Effector memory CD4-positive, alpha-beta T cell (primary cell): ENCODE data around the gene GKN2.

ENCODE experiments used
- DNase-seq, 3 donors: peaks; one replicate each; pipeline ENCODE4 v3.0.0-alpha.2; 2020
- H3K27ac ChIP-seq: 2 replicates; pipeline ENCODE4 v1.7.0; 2013; ENCODE audit warnings: mild to moderate bottlenecking, low read length, moderate library complexity; ENCODE audit not compliant: insufficient read depth, poor library complexity, severe bottlenecking
- H3K27me3 ChIP-seq: replicated peaks from 2 replicates; pipeline ENCODE4 v1.7.0; 2013; ENCODE audit warnings: mild to moderate bottlenecking, low read length; ENCODE audit not compliant: insufficient read depth, control insufficient read depth, poor library complexity, severe bottlenecking
- H3K36me3 ChIP-seq: 2 replicates; pipeline ENCODE4 v1.7.0; 2013; ENCODE audit warnings: mild to moderate bottlenecking, low read length, moderate library complexity; ENCODE audit not compliant: control insufficient read depth, insufficient read depth
- H3K4me1 ChIP-seq: 2 replicates; pipeline ENCODE4 v1.7.0; 2013; ENCODE audit warnings: low read length, mild to moderate bottlenecking; ENCODE audit not compliant: control insufficient read depth, insufficient read depth, poor library complexity, severe bottlenecking
- H3K4me3 ChIP-seq: 2 replicates; pipeline ENCODE4 v1.7.0; 2013; ENCODE audit warnings: low read length, low read depth, mild to moderate bottlenecking; ENCODE audit not compliant: insufficient read depth, poor library complexity, severe bottlenecking
- H3K9me3 ChIP-seq: 2 replicates; pipeline ENCODE4 v1.7.0; 2013; ENCODE audit warnings: mild to moderate bottlenecking, low read length, moderate library complexity; ENCODE audit not compliant: control insufficient read depth

Gene GKN2

DNA sequence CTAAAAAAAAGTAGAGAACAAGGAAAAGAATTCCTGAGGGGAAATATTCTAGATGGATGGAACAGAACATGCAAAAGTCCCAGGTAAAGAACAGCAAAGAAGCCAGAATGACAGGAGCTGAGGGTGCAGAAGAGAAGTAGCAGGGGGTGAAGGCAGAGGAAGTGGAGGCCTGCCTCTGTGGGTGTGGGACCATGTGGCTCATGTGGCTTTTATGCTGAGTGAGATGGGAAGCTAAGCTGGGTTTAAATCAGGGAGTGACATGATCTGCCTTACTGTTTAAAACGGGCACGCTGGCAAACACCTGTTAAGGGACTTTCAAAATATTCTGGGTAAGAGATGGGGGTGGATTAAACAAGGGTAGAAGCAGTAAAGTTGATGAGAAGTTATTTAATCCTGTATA is 40.0 kb downstream of the GKN2 start:
- H3K9me3 ChIP-seq, result no peaks in the 10 kb centered on the region
- H3K4me3 ChIP-seq, result no peak overlapping the region
- no peak overlapping the region for H3K27ac ChIP-seq
- no peaks in the 10 kb centered on the region for H3K36me3 ChIP-seq
- DNase-seq, result no peak
- peaks cover 22% of the 10 kb centered on the region for H3K4me1 ChIP-seq
- no peaks in the 10 kb centered on the region for H3K27me3 ChIP-seq

DNA sequence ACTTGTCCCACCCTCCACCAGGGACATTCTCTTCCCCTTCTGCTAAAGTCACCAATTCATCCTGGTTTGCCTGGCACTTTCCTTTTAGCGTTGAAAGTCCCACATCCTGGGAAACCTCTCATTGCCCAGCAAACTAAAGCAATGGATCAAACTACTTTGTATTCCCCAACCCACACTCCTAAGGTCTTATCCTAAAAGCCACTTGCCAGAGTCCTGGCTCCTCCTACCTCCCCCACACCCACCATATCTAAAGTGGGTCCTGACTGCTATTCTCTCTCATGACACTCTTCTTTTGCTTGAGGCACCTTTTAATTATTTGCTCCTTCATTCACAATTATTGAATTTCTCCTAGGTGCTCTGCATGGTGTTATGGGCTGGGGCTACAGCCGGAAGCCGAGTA is 40.6 kb downstream of the GKN2 start:
- H3K4me3 ChIP-seq, result no peak overlapping the region
- H3K27ac ChIP-seq, result no peak overlapping the region
- no peaks in the 10 kb centered on the region for H3K27me3 ChIP-seq
- no peaks in the 10 kb centered on the region for H3K36me3 ChIP-seq
- H3K9me3 ChIP-seq, result no peaks in the 10 kb centered on the region
- no peak for DNase-seq
- H3K4me1 ChIP-seq, result peaks cover 24% of the 10 kb centered on the region

- no peak overlapping the region for H3K27ac ChIP-seq
- peaks cover 24% of the 10 kb centered on the region for H3K4me1 ChIP-seq
- H3K4me3 ChIP-seq, result no peak overlapping the region
- H3K9me3 ChIP-seq, result no peaks in the 10 kb centered on the region
- no peaks in the 10 kb centered on the region for H3K36me3 ChIP-seq
- no peak for DNase-seq
- no peaks in the 10 kb centered on the region for H3K27me3 ChIP-seq
These were observed 41.0 kb downstream of the GKN2 start for GRCh38 chr2:68911709-68912108.

DNA sequence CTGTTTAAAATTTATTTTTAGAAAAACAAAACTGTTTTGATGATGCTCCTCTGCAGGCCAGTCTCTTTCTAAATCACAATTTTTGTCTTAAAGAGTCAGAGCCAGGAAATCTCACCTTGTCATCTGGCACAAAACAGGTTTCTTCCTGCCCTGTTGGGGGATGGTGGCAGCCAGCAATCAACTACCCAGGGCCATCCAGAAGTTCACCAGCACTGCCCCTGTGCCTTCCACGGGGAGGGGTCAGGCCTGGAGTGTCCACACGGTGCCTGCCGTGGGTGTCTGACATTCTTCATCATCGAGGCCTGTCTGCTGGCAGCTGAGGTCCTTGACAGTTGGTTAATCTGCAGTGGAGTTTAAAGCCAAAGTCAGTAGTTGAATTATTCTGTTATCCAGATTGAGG is 41.4 kb downstream of the GKN2 start:
- Histone ChIP-seq H3K4me1 (peaks cover 24% of the 10 kb centered on the region), H3K27ac (no peak overlapping the region), H3K27me3 (no peaks in the 10 kb centered on the region), H3K4me3 (no peak overlapping the region), H3K9me3 (no peaks in the 10 kb centered on the region), H3K36me3 (no peaks in the 10 kb centered on the region)
- no peak for DNase-seq

DNA sequence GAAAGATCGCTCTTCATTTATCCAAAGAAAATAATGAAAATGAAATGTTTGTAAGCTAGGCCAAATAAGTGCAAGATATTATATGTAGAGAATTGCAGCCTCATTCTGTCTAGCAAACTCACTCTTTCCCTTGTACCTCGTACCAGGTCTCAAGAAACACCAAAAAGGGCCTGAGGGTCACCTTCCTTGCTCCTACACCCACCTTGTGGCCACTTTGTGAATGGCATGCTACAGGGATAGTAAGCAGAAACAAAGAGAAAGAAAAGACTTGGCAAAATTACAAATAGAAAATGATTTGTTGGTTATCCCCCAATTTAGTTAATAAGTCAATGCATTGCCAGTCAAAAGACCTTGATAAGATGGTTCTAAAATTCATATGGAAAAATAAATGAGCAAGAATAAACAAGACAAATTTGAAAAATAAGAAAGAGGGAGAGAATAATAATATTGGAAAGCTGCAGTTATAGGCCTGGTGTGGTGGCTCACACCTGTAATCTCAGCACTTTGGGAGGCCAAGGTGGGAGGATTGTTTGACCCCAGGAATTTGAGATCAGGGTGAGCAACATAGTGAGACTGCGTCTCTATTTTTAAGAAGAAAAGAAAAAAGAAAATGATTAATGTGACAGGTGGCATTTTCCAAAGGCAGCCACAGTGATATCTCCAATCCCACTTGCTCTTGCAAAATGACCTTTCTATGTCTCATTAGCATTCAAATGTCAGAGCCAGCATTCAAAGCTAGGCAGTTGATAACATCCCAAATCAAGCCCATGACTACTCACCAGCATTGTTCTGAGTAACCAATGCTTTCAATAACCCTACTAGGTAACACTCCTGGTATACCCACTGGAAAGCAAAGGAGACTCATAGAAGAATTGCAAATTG is 42.7 kb downstream of the GKN2 start:
- Histone ChIP-seq H3K9me3 (no peaks in the 10 kb centered on the region), H3K36me3 (no peaks in the 10 kb centered on the region), H3K27ac (no peak overlapping the region), H3K27me3 (no peaks in the 10 kb centered on the region), H3K4me3 (no peak overlapping the region), H3K4me1 (peaks cover 24% of the 10 kb centered on the region)
- DNase-seq, result peak; percentile 10 to 54 (median 20)

DNA sequence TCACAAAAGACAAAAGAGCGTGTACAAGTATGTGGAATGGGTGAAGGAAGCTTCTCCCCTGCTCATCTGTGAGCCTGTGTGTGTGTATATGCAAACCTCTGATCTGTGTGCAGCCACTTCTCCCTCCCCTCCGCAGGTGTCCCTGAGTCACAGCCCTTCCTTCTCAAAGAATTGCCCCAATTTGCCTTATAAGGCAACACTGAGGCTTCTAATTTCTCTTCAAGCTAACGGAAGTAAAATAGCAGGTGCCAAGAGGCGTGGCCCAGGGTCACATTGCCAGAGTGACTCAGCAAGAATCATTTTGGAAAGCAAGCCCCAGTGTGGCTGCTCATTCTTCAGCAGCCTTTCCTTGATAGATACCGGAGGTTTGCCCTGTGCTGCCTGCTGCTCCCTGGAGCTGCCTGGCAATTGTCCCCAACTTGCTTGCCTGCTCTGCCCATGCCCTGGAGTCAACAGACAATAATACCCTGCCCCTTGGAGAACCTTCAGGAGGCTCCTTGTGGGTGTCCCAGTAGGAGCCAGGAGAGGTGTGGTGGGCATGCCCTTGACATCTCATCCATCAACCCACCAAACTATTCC is 44.2 kb downstream of the GKN2 start:
- H3K36me3 ChIP-seq, result no peaks in the 10 kb centered on the region
- no peaks in the 10 kb centered on the region for H3K9me3 ChIP-seq
- H3K27me3 ChIP-seq, result no peaks in the 10 kb centered on the region
- peak overlapping the region; percentile 64 for H3K27ac ChIP-seq
- DNase-seq, result peak; percentile 72 to 80 (median 78)
- H3K4me1 ChIP-seq, result peaks cover 24% of the 10 kb centered on the region
- peak overlapping the region; percentile 15 for H3K4me3 ChIP-seq

GRCh38 chr2:68907920-68908253 is 44.8 kb downstream of the GKN2 start:
- no peak for DNase-seq
- H3K36me3 ChIP-seq, result no peaks in the 10 kb centered on the region
- no peaks in the 10 kb centered on the region for H3K27me3 ChIP-seq
- peaks cover 24% of the 10 kb centered on the region for H3K4me1 ChIP-seq
- H3K27ac ChIP-seq, result peak overlapping the region; percentile 64
- H3K4me3 ChIP-seq, result no peak overlapping the region
- no peaks in the 10 kb centered on the region for H3K9me3 ChIP-seq

GRCh38 chr2:68907232-68907919 is 45.3 kb downstream of the GKN2 start:
- peak in 1 of 3 donors; percentile 3 for DNase-seq
- H3K9me3 ChIP-seq, result no peaks in the 10 kb centered on the region
- H3K4me1 ChIP-seq, result peaks cover 22% of the 10 kb centered on the region
- no peaks in the 10 kb centered on the region for H3K27me3 ChIP-seq
- no peak overlapping the region for H3K4me3 ChIP-seq
- no peaks in the 10 kb centered on the region for H3K36me3 ChIP-seq
- peak overlapping the region; percentile 64 for H3K27ac ChIP-seq

DNA sequence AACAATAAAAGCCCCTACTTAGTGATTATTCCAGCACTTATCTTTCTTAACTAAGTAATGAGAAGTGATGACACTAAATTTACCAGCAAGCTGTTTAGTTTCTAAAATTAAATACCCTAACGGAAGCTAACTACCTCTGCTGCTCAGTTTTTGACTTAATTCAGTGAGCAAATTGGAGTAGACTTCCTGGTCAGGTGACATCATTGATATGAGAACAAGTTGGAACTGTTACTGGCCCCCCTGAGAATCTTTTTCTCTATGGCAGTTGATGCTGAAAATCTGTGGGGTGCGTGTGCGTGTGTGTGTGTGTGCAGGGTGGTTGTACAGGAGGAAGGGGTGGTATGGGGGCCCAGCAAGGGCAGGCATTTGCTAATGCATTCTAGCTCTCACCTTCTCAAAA is 46.0 kb downstream of the GKN2 start:
- no peaks in the 10 kb centered on the region for H3K36me3 ChIP-seq
- no peak overlapping the region for H3K4me3 ChIP-seq
- H3K27ac ChIP-seq, result no peak overlapping the region
- peaks cover 18% of the 10 kb centered on the region for H3K4me1 ChIP-seq
- DNase-seq, result no peak
- no peaks in the 10 kb centered on the region for H3K9me3 ChIP-seq
- no peaks in the 10 kb centered on the region for H3K27me3 ChIP-seq

DNA sequence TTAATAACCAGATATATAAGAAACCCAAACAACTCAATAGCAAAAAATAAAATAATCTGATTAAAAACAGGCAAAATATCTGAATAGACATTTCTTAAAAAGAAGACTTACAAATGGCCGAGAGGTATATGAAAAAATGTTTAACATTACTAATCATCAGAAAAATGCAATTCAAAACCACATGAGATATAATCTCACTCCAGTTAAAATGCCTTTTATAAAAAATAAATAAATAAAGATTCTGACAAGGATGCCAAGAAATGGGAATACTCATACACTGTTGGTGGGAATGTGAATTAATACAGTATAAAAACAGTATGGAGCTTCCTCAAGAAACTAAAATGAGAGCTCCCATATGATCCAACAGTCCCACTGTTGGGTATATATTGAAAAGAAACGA is 47.6 kb downstream of the GKN2 start:
- Histone ChIP-seq H3K27me3 (no peaks in the 10 kb centered on the region), H3K4me1 (peaks cover 18% of the 10 kb centered on the region), H3K9me3 (no peaks in the 10 kb centered on the region), H3K36me3 (no peaks in the 10 kb centered on the region), H3K27ac (no peak overlapping the region), H3K4me3 (no peak overlapping the region)
- DNase-seq, result no peak
